Measurements from ENCODE around the gene VASP. TPM values are rescaled to one million over a fixed set of nuclear protein-coding genes. Genes with fewer than 3 reads are reported as not detected.

VASP gene
- total and polyA plus RNA-seq, 2 experiments from 2014 or later, result 60.3 to 147 TPM

- no peak for TF ChIP-seq JUNB (IDR thresholded peaks at IDR 0.05; ENCODE audit: unreplicated experiment)
- TF ChIP-seq NANOG (IDR thresholded peaks at IDR 0.05; ENCODE audit: borderline replicate concordance), result no peak
- TF ChIP-seq STAT1 (IDR thresholded peaks at IDR 0.05; ENCODE audit: unreplicated experiment), result no peak
- TF ChIP-seq CTCF (conservative IDR thresholded peaks at IDR 0.05; ENCODE audit: low read depth in 2 of 2), result no peak
- no peak for TF ChIP-seq EZH2phosphoT487 (IDR thresholded peaks at IDR 0.05; ENCODE audit: unreplicated experiment)
- no peak for TF ChIP-seq POLR2AphosphoS5 (IDR thresholded peaks at IDR 0.05; ENCODE audit: low read depth)
- TF ChIP-seq ZNF114 (CRISPR knock-in tag; IDR thresholded peaks at IDR 0.05), result no peak
Observed at GRCh38 chr19:45568732-45569131, 61.5 kb downstream of the VASP start (continued).

- Histone ChIP-seq H3K4me3 (no peak overlapping the region), H3F3A (replicated peaks; ENCODE audit: low read depth) (0 out of 2 replicates have a peak, but pooled peaks cover 6% of the 10 kb centered on the region), H2AFZ (no peak overlapping the region), H3K27me3 (ENCODE audit: insufficient read depth) (no peaks in the 10 kb centered on the region), H3K36me3 (ENCODE audit: insufficient read depth) (no peaks in the 10 kb centered on the region), H3K27ac (ENCODE audit: low read depth) (no peak overlapping the region), H4K20me1 (replicated peaks; ENCODE audit: insufficient read depth) (peaks cover 3% of the 10 kb centered on the region; the same call in 1 of the 2 replicates), H3K79me2 (replicated peaks; ENCODE audit: insufficient read depth) (peaks cover 5% of the 10 kb centered on the region), H3K9me2 (ENCODE audit: insufficient read depth) (no peaks in the 10 kb centered on the region), H3K4me2 (no peak overlapping the region), H3K4me1 (ENCODE audit: insufficient read depth) (peaks cover 1% of the 10 kb centered on the region; the same call in 1 of the 2 replicates)
- peaks cover 2% of the 10 kb centered on the region for H3K27me3 Mint-ChIP-seq (ENCODE audit: insufficient read depth, low read depth, poor library complexity)
- no peak overlapping the region for H3K27ac Mint-ChIP-seq
- DNase-seq (ENCODE audit: low spot score) (peak; percentile 88), ATAC-seq (peak; percentile 98)
- H3K4me1 Mint-ChIP-seq, result peaks cover 7% of the 10 kb centered on the region
- H3K36me3 Mint-ChIP-seq (ENCODE audit: low read depth), result peaks cover 3% of the 10 kb centered on the region; the same call in 1 of the 3 replicates
- TF ChIP-seq CTCF (conservative IDR thresholded peaks at IDR 0.05; ENCODE audit: low read depth in 2 of 2) (peak; percentile 91 to 94), EZH2 (IDR thresholded peaks at IDR 0.05; ENCODE audit: low read depth, unreplicated experiment) (no peak)
- no peak overlapping the region; the same call in 2 of the 3 replicates for H3K4me3 Mint-ChIP-seq
- H3K9me3 Mint-ChIP-seq, result no peaks in the 10 kb centered on the region
Observed at GRCh38 chr19:45569619-45570421, 62.5 kb downstream of the VASP start.

Measured in GM23338 (cell line).